KMS-11 (cell line): Measurements from ENCODE around the gene ONECUT2.

ENCODE experiments used
- H2AFZ ChIP-seq: fragments of 200-600 bp; sonication (generic); 2 replicates; pipeline ENCODE4 v1.6.1; 2016; ENCODE audit warnings: antibody characterized with exemption, mixed run types, low read depth
- H3K27ac ChIP-seq: fragments of 200-600 bp; sonication (generic); 2 replicates; pipeline ENCODE4 v1.6.1; 2016; ENCODE audit warnings: mild to moderate bottlenecking, mixed run types
- H3K27me3 ChIP-seq: fragments of 200-600 bp; sonication (generic); 2 replicates; pipeline ENCODE4 v1.6.1; 2017; ENCODE audit warnings: mild to moderate bottlenecking, low read depth, mixed run types, moderate library complexity; ENCODE audit not compliant: insufficient read depth
- H3K36me3 ChIP-seq: fragments of 200-600 bp; sonication (generic); 2 replicates; pipeline ENCODE4 v1.6.1; 2017; ENCODE audit warnings: mild to moderate bottlenecking, mixed run types; ENCODE audit not compliant: insufficient read depth
- H3K4me1 ChIP-seq: fragments of 200-600 bp; sonication (generic); 2 replicates; pipeline ENCODE4 v1.6.1; 2016; ENCODE audit warnings: mild to moderate bottlenecking, low read depth, mixed run types; ENCODE audit not compliant: poor library complexity, severe bottlenecking
- H3K4me2 ChIP-seq: fragments of 200-600 bp; sonication (generic); 2 replicates; pipeline ENCODE4 v1.7.0; 2016; ENCODE audit warnings: mild to moderate bottlenecking, mixed run types
- H3K4me3 ChIP-seq: fragments of 200-600 bp; sonication (generic); IDR thresholded peaks from 2 replicates; pipeline ENCODE4 v1.6.1; 2017; ENCODE audit warnings: low read depth, low read length, mixed read lengths; ENCODE audit not compliant: insufficient read depth
- H3K79me2 ChIP-seq: fragments of 200-600 bp; sonication (generic); 2 replicates; pipeline ENCODE4 v1.6.1; 2016; ENCODE audit warnings: low read depth, mixed run types; ENCODE audit not compliant: insufficient read depth
- H3K9ac ChIP-seq: fragments of 200-600 bp; sonication (generic); 2 replicates; pipeline ENCODE4 v1.6.1; 2016; ENCODE audit warnings: mild to moderate bottlenecking, mixed run types
- H4K20me1 ChIP-seq: fragments of 200-600 bp; sonication (generic); 2 replicates; pipeline ENCODE4 v1.6.1; 2016; ENCODE audit warnings: mild to moderate bottlenecking, mixed run types; ENCODE audit not compliant: insufficient read depth
- TF ChIP-seq, protein P1 (sequence below): fragments of 200-600 bp; sonication (generic); conservative IDR thresholded peaks from 2 replicates; pipeline ENCODE4 v1.6.1; 2017; ENCODE audit warnings: low read depth, mild to moderate bottlenecking, antibody characterized with exemption, low read length, moderate library complexity, mixed read lengths

The ONECUT2 gene

DNA sequence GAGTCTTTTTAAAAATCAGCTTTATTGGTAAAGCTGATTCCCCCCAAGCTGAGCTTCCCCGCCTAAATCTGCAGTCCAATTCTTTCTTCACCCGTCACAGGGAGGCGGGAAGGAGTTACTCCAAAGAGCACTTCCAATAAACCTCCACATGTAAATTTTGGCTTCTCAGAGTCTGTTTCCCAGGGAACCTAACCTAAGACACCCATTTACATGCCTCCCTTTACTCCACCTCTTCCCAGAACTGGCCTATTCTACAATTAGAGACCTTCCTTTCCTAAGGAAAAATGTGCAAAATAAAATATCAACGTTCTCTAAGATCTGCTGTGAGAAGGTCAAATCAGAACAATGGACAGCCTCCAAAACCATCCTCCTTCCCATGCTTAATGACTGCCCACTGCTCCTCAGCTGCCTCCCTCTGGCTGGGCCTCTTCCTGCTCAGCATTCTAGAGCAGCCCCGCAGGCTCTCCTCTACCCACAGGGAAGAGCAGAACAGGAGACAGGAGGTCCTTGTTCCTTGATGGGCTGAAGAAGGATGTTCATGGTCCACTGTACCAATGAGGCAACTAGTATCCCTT is 63.6 kb downstream of the ONECUT2 start:
- H3K27ac ChIP-seq: no peak overlapping the region
- TF ChIP-seq, protein P1, sequence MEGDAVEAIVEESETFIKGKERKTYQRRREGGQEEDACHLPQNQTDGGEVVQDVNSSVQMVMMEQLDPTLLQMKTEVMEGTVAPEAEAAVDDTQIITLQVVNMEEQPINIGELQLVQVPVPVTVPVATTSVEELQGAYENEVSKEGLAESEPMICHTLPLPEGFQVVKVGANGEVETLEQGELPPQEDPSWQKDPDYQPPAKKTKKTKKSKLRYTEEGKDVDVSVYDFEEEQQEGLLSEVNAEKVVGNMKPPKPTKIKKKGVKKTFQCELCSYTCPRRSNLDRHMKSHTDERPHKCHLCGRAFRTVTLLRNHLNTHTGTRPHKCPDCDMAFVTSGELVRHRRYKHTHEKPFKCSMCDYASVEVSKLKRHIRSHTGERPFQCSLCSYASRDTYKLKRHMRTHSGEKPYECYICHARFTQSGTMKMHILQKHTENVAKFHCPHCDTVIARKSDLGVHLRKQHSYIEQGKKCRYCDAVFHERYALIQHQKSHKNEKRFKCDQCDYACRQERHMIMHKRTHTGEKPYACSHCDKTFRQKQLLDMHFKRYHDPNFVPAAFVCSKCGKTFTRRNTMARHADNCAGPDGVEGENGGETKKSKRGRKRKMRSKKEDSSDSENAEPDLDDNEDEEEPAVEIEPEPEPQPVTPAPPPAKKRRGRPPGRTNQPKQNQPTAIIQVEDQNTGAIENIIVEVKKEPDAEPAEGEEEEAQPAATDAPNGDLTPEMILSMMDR: no peak

DNA sequence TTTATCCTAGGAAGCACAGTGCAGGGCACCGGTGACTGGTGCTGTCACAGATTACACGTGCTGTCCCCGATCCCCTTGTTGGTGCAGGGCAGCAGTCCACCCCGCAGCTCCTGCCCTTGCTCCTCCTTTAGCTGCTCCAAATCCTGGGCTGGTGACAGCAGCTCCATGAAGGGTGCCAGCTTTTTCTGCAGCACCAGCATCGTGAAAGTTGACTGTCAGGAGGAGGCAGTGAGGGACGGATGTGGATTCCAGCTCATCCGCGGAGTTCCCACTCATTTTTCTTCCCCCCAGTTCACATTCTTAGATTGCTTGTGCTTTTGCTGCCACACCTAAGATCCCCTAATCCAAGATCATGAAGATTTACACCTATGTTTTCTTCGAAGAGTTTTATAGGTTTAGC is 67.5 kb downstream of the ONECUT2 start:
- no peaks in the 10 kb centered on the region for H3K79me2 ChIP-seq
- H3K27me3 ChIP-seq: no peaks in the 10 kb centered on the region
- no peak overlapping the region for H3K4me3 ChIP-seq
- H4K20me1 ChIP-seq: no peaks in the 10 kb centered on the region
- no peak overlapping the region for H3K9ac ChIP-seq
- H3K27ac ChIP-seq: no peak overlapping the region
- H3K36me3 ChIP-seq: no peaks in the 10 kb centered on the region
- no peaks in the 10 kb centered on the region for H3K4me1 ChIP-seq
- no peak overlapping the region for H2AFZ ChIP-seq
- TF ChIP-seq, protein P1: no peak
- no peak overlapping the region for H3K4me2 ChIP-seq

More for the DNA sequence above, 63.6 kb downstream of the ONECUT2 start:
- Histone ChIP-seq H3K4me1 (no peaks in the 10 kb centered on the region), H4K20me1 (no peaks in the 10 kb centered on the region), H3K36me3 (no peaks in the 10 kb centered on the region), H3K79me2 (no peaks in the 10 kb centered on the region), H2AFZ (no peak overlapping the region), H3K9ac (no peak overlapping the region), H3K4me2 (no peak overlapping the region), H3K4me3 (no peak overlapping the region), H3K27me3 (no peaks in the 10 kb centered on the region)

DNA sequence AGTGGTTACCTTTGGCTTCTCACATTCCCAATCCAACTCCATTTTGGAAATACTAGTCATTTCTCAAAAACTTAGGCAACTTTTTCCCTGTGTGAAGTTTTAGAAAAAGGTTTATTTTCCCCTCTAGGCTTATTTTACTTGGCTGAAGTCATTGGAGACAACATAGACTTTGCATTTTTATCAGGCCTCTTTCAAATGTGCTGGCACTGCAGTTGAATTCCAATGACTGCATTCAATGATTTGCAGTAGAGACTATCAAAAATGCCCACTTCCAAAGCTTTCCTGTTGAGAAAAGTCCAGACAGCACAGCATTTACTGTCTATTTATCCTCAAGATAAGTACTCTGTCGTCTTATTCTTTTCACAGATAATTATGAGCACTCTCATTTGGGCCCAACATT is 70.1 kb downstream of the ONECUT2 start:
- Histone ChIP-seq H4K20me1 (no peaks in the 10 kb centered on the region), H3K4me3 (no peak overlapping the region), H3K36me3 (no peaks in the 10 kb centered on the region), H3K4me2 (no peak overlapping the region), H3K79me2 (no peaks in the 10 kb centered on the region), H3K27ac (no peak overlapping the region), H3K4me1 (no peaks in the 10 kb centered on the region), H3K27me3 (no peaks in the 10 kb centered on the region), H2AFZ (no peak overlapping the region), H3K9ac (no peak overlapping the region)
- TF ChIP-seq, protein P1: no peak

DNA sequence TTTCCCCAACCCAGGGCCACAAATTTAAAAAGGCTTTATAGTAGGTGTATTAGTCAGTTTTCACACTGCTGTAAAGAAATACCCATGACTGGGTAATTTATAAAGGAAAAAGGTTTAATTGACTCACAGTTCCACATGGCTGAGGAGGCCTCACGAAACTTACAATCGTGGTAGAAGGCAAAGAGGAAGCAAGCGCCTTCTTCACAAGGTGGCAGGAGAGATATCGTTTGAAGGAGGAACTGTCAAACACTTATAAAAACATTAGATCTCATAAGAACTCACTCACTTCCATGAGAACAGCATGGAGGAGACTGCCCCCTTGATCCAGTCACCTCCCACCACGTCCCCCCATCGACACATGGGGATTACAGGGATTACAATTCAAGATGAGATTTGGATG is 80.9 kb downstream of the ONECUT2 start:
- no peaks in the 10 kb centered on the region for H3K36me3 ChIP-seq
- TF ChIP-seq, protein P1: no peak
- H3K79me2 ChIP-seq: no peaks in the 10 kb centered on the region
- no peaks in the 10 kb centered on the region for H4K20me1 ChIP-seq
- H3K27me3 ChIP-seq: no peaks in the 10 kb centered on the region
- no peak overlapping the region for H3K27ac ChIP-seq
- H3K4me2 ChIP-seq: no peak overlapping the region
- H3K9ac ChIP-seq: no peak overlapping the region
- no peak overlapping the region for H2AFZ ChIP-seq
- no peak overlapping the region for H3K4me3 ChIP-seq
- H3K4me1 ChIP-seq: no peaks in the 10 kb centered on the region
